Sigmoid colon (tissue), 4 donors: ENCODE data around the gene FAM83G.

ENCODE experiments used
- CTCF ChIP-seq, 4 experiments: fragments of 450-650 bp in 3 of 4; fragments of 200-600 bp in 1 of 4; IDR thresholded peaks; one replicate each; pipeline ENCODE4 v1.5.1; 2016 to 2019; ENCODE audit warnings: antibody characterized with exemption in 4 of 4, mild to moderate bottlenecking in 3 of 4, moderate library complexity in 2 of 4
- EP300 ChIP-seq, 4 donors: sonication (generic); formaldehyde crosslinking; IDR thresholded peaks; one replicate each; pipeline ENCODE4 v1.6.1; 2017; ENCODE audit warnings: antibody characterized with exemption in 4 of 4
- POLR2A ChIP-seq, 2 donors: fragments of 450-650 bp; IDR thresholded peaks; one replicate each; pipeline ENCODE4 v1.6.1; 2016; ENCODE audit warnings: antibody characterized with exemption in 2 of 2, mild to moderate bottlenecking in 2 of 2, moderate library complexity in 2 of 2
- POLR2AphosphoS5 ChIP-seq, 4 donors: sonication (generic); formaldehyde crosslinking; IDR thresholded peaks; one replicate each; pipeline ENCODE4 v1.6.1; 2017; ENCODE audit warnings: antibody characterized with exemption in 4 of 4

GRCh38 chr17:19002805-19003542 lies 1.6 kb downstream of the FAM83G start:
- TF ChIP-seq CTCF (IDR thresholded peaks at IDR 0.05) = no peak
- no peak for TF ChIP-seq POLR2A (IDR thresholded peaks at IDR 0.05)
- no peak for TF ChIP-seq EP300 (IDR thresholded peaks at IDR 0.05)
- no peak for TF ChIP-seq POLR2AphosphoS5 (IDR thresholded peaks at IDR 0.05)
